ENCODE data around the gene JAML. TPM values are rescaled to one million over a fixed set of nuclear protein-coding genes. Genes with fewer than 3 reads are reported as not detected.

Gene JAML
- total RNA-seq, 1 experiment from 2014 or later: 0.30 TPM

DNA sequence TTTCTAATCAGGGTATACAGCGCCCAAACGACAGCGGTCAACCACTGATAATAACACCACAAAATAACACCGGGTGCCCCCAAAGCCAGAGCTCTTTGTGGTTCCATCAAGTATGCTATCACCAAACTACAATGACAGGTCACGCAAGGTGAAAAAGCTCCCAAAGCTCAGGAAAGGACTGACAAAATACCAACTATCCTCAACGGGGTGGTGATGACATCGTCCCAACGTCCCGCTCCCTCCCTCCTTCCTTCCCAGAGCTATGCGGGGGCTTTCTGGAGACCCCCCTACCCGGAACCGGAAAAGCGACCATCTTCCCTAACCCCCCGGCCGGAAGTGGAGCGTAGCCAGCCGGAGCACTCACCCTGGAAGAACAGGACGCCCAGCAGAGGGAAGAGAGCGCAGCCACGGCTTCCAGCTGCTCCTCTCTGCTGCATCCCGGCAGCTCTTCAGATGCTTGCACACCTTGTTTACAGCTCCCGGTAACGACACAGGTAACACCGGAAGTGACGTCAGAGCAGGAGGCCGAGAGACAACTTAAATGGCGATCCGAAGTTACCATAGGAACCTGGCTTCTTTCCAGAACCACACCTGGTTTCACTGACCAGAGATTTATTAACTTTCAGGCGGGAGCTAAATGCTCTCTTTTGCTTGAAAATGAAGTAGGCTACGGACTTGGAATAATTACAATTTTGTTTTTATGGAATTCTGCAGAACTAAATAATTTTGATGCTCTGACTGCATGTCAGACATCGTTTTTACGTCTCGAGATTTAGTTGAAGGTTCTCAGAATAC lies 27.2 kb upstream of the JAML start, which contains the start of gene MPZL3 (continued):
- TF ChIP-seq, protein P1, sequence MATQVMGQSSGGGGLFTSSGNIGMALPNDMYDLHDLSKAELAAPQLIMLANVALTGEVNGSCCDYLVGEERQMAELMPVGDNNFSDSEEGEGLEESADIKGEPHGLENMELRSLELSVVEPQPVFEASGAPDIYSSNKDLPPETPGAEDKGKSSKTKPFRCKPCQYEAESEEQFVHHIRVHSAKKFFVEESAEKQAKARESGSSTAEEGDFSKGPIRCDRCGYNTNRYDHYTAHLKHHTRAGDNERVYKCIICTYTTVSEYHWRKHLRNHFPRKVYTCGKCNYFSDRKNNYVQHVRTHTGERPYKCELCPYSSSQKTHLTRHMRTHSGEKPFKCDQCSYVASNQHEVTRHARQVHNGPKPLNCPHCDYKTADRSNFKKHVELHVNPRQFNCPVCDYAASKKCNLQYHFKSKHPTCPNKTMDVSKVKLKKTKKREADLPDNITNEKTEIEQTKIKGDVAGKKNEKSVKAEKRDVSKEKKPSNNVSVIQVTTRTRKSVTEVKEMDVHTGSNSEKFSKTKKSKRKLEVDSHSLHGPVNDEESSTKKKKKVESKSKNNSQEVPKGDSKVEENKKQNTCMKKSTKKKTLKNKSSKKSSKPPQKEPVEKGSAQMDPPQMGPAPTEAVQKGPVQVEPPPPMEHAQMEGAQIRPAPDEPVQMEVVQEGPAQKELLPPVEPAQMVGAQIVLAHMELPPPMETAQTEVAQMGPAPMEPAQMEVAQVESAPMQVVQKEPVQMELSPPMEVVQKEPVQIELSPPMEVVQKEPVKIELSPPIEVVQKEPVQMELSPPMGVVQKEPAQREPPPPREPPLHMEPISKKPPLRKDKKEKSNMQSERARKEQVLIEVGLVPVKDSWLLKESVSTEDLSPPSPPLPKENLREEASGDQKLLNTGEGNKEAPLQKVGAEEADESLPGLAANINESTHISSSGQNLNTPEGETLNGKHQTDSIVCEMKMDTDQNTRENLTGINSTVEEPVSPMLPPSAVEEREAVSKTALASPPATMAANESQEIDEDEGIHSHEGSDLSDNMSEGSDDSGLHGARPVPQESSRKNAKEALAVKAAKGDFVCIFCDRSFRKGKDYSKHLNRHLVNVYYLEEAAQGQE (IDR thresholded peaks at IDR 0.05; ENCODE audit: low read depth): no peak
- TF ChIP-seq FOSL1 (IDR thresholded peaks at IDR 0.05; ENCODE audit: low read depth) (no peak), EZH2phosphoT487 (IDR thresholded peaks at IDR 0.05; ENCODE audit: borderline replicate concordance) (no peak)

DNA sequence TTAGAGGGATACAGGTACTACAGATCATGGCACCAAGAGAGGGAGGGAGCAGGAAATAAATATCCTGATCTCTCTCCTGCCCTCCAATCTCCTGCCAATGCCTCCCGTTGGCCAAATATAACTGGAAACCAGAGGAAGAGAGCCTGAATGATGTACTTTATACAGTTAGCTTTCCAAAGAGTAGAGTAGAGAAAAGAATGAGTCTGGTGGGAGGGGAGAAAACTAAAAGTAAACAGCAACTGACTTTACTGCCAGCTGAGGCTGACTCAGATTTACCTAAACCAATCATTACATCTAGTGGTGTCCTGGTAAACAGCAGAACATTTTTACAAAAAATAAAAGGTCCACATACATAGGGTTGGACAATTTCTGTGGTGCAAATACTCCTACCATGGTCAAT lies 22.2 kb upstream of the JAML start:
- H4K20me1 ChIP-seq (ENCODE audit: insufficient read depth): no peaks in the 10 kb centered on the region
- no TSS peak for BruUV-seq (replicated peaks)
- H3K9me3 ChIP-seq (ENCODE audit: control insufficient read depth in 1 of 2, insufficient read depth in 1 of 2, low read depth in 1 of 2, low read length in 2 of 2): no peaks in the 10 kb centered on the region
- no peak for ATAC-seq
- no peak overlapping the region for H3K4me2 ChIP-seq (ENCODE audit: low read length)
- intact Hi-C loops (cut with micrococcal nuclease): no loop called here
- no peak overlapping the region for H3K4me3 ChIP-seq (replicated peaks in 1 of 2; ENCODE audit: low read depth in 1 of 2, low read length in 2 of 2)
- ChIA-PET CTCF (no interaction called here), RAD21 (ENCODE audit: low non-redundant PET in 1 of 2, low total read pairs in 2 of 2, uncharacterized antibody in 2 of 2, unreplicated experiment in 2 of 2) (interaction anchor here in 1 of 2 experiments (0.5 kb wide), 1 partner anchor 48 kb away, joined by 4 read pairs; no protein-coding TSS in a partner anchor), POLR2A (no interaction called here)
- no peaks in the 10 kb centered on the region for H3K9me2 ChIP-seq (ENCODE audit: insufficient read depth)
- no peaks in the 10 kb centered on the region for H3K36me3 ChIP-seq (ENCODE audit: control insufficient read depth in 1 of 2, insufficient read depth in 2 of 2, low read length in 2 of 2)
- no peak overlapping the region for H3K27ac ChIP-seq (ENCODE audit: low read depth, low read length)
- H2AFZ ChIP-seq (ENCODE audit: low read depth, low read length, poor library complexity, severe bottlenecking): no peak overlapping the region
- peaks cover 11 to 18% of the 10 kb centered on the region in 2 experiments for H3K4me1 ChIP-seq (ENCODE audit: control insufficient read depth in 1 of 2, insufficient read depth in 2 of 2, low read length in 2 of 2)
- H3K27me3 ChIP-seq (ENCODE audit: insufficient read depth, low read length): no peaks in the 10 kb centered on the region
- TF ChIP-seq JUND (IDR thresholded peaks at IDR 0.05): 0 out of 2 replicates have a peak, but pooled peaks have one; percentile 8
- TF ChIP-seq, protein P2, sequence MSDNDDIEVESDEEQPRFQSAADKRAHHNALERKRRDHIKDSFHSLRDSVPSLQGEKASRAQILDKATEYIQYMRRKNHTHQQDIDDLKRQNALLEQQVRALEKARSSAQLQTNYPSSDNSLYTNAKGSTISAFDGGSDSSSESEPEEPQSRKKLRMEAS (IDR thresholded peaks at IDR 0.05): no peak
- TF ChIP-seq, protein P3, sequence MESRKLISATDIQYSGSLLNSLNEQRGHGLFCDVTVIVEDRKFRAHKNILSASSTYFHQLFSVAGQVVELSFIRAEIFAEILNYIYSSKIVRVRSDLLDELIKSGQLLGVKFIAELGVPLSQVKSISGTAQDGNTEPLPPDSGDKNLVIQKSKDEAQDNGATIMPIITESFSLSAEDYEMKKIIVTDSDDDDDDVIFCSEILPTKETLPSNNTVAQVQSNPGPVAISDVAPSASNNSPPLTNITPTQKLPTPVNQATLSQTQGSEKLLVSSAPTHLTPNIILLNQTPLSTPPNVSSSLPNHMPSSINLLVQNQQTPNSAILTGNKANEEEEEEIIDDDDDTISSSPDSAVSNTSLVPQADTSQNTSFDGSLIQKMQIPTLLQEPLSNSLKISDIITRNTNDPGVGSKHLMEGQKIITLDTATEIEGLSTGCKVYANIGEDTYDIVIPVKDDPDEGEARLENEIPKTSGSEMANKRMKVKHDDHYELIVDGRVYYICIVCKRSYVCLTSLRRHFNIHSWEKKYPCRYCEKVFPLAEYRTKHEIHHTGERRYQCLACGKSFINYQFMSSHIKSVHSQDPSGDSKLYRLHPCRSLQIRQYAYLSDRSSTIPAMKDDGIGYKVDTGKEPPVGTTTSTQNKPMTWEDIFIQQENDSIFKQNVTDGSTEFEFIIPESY (IDR thresholded peaks at IDR 0.05; ENCODE audit: extremely low read depth, insufficient replicate concordance, low read length): no peak
- H3K9ac ChIP-seq (ENCODE audit: low read length): no peak overlapping the region
- no peak for DNase-seq (ENCODE audit: low read depth, low spot score)
- H3K79me2 ChIP-seq (ENCODE audit: insufficient read depth, low read length): peaks cover 4% of the 10 kb centered on the region; the same call in 1 of the 2 replicates
